Retinal pigment epithelial cell (primary cell): ENCODE data around the gene MAP3K7CL.

Experiments used
- DNase-seq: peaks from one replicate; pipeline ENCODE4 v3.0.0-alpha.2; 2010; ENCODE audit warnings: low read depth
- H3K4me3 ChIP-seq: 2 replicates; pipeline ENCODE4 v1.5.1; 2011; ENCODE audit warnings: mild to moderate bottlenecking, low read length, control low read depth, moderate library complexity
- TF ChIP-seq, protein P1 (sequence below): conservative IDR thresholded peaks from 2 replicates; pipeline ENCODE4 v1.5.1; 2011; ENCODE audit warnings: low read depth, low read length, control low read depth, inconsistent platforms

MAP3K7CL gene

DNA sequence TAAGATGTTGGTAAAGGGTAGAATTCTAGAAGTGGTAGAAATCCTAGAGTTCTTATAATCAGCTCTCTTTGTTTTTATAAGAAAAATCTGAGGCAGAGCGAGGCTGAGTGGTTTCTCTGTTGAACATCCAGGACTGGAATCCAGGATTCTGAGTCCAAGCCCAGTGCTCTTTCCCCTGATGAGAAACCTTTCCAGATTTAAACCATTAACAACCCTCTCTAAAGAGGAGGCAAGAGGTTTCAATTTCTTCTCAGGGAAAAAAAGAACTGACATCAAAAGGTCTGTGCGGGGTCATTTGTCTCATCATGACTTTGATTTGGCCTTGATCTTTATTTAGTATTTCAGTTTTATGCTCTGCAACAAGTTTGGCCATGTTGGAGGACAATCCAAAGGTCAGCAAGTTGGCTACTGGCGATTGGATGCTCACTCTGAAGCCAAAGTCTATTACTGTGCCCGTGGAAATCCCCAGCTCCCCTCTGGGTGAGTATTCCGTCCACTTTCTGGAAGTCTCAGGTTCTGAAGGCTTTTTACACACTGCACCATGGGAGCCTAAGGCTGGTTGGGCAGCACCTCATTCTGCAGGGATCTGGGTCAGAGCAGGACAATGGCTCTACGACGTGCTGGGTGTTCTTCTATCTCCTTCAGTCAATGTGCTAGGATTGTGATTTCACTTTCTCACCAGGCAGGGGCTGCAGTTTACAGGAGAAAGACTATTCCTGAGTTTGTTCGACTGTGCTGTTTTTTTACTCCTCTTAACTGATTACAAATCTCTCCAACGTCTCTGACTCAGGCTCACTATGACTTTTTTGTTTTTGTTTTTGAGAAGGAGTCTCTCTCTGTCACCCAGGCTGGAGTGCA, 38.1 kb upstream of the MAP3K7CL start:
- DNase-seq: no peak
- no peak overlapping the region for H3K4me3 ChIP-seq
- TF ChIP-seq, protein P1, sequence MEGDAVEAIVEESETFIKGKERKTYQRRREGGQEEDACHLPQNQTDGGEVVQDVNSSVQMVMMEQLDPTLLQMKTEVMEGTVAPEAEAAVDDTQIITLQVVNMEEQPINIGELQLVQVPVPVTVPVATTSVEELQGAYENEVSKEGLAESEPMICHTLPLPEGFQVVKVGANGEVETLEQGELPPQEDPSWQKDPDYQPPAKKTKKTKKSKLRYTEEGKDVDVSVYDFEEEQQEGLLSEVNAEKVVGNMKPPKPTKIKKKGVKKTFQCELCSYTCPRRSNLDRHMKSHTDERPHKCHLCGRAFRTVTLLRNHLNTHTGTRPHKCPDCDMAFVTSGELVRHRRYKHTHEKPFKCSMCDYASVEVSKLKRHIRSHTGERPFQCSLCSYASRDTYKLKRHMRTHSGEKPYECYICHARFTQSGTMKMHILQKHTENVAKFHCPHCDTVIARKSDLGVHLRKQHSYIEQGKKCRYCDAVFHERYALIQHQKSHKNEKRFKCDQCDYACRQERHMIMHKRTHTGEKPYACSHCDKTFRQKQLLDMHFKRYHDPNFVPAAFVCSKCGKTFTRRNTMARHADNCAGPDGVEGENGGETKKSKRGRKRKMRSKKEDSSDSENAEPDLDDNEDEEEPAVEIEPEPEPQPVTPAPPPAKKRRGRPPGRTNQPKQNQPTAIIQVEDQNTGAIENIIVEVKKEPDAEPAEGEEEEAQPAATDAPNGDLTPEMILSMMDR: peak; percentile 13

DNA sequence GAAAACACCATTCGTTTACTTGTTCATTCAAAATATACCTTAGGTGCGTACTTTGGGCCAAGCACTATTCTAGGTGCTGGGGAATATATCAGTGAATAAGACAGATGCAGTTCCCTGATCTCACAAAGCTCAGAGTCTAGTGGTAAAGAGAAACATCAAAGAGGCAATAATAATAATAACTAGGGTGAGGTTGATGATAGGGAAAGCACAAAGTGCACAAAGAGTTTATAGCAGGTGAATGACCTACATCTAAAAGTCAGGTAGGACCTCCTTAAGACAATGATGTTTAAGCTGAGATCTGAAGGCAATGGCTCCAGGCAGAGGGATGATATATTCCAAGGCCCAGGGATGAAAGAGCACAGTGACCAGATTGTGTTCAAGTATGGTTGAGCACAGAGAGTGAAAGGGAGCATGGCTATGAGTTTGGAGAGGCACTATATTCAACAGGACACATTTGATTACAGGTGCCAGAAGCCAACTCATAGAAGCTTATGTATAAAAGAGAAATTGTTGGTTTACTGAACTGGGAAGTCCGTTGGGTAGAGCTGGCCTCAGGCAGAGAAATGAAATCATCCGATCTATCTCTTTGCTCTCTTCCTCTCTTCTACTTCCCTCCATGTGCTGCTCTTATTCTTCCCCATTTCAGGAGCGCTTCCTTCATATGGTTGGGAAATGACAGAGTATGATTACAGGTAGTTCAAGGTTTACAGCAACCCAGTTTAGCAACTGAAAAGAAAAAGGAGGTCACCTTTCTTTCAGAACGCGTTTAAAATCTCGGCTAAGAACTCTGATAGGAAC, 34.0 kb upstream of the MAP3K7CL start:
- H3K4me3 ChIP-seq: no peak overlapping the region
- DNase-seq: no peak
- TF ChIP-seq, protein P1: no peak

DNA sequence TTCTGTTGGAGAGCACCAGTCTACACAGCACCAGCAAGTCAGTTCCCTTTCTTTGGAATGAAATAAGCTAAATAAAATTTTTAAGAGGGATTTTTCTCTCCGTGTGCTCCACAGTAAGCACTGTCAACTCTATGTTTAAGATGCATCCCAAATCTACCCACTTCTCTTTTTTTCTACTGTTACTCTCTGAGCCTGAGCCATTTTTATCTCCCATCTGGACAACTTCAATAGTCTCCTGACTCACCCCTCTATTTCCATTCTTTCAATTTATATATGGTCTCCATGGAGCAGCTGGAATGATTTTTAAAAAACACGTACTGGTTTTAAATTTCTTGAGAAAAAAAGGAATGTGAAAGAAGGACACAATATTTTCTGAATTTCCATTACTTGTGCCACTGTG, 32.3 kb upstream of the MAP3K7CL start:
- H3K4me3 ChIP-seq: no peak overlapping the region
- no peak for DNase-seq
- TF ChIP-seq, protein P1: no peak

DNA sequence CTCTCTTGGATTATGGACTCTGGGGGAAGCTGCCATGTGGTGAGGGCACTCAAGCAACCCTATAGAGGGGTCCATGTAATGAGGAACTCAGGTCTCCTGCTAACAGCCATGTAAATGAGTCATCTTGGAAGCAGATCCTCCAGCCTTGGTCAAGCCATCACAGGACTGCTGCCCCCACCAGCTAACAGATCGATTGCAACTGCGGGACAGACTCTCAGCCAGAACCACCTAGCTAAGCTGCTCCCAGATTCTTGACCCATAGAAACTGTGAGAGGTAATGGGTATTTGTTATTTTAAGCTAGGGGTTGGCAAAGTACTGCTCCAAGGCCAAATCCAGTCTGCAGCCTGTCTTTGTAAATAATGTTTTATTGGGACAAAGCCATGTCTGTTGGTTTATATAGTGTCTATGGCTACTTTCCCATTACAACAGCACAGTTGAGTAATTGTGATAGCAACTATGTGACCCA, 27.6 kb upstream of the MAP3K7CL start:
- no peak overlapping the region for H3K4me3 ChIP-seq
- TF ChIP-seq, protein P1: no peak
- no peak for DNase-seq

DNA sequence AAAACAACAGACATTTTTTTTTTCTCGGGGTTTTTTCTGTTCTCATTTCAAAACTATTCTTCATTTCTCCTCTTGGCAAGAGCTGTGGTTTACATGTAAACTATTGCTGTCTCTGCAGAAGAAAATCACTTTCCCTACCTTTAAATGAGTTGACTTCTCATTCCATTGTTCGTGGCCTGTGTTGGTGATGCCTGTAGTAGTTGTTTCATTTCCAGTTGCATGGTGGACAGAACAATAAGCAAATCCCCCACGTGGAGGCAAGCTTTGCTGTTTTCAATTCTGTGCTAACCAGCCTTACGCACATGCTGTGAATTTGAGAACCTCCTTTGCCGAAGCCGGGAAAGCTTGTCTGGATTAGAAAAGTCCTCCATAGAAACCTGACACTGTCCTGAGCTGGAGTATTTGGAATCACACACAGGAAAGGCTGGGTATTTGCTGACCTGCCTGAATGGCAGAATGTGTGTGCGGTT, 26.2 kb upstream of the MAP3K7CL start:
- no peak for DNase-seq
- TF ChIP-seq, protein P1: peak; percentile 7
- H3K4me3 ChIP-seq: no peak overlapping the region

DNA sequence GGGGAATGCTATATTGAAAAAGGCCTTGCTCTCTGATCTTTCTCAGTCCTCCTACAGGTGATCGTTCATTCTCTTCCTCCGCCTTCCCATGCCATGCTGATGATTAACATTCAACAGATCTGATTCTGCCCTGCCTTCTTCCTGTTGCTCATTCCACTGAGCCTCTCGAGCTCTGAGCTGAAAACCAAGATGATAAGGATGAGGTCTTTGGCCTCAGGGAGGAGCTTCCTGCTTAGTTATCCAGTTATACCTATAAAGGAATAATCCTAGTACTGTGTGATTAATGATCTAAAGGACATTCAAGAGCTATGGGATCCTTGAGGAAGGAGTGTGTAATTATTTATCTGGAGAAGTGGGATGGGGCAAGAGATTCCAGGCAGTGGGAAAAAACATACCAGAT, 25.2 kb upstream of the MAP3K7CL start:
- no peak overlapping the region for H3K4me3 ChIP-seq
- TF ChIP-seq, protein P1: no peak
- DNase-seq: no peak
